Osteoblast (primary cell): ENCODE measurements around the gene CCND1. TPM values are rescaled to one million over a fixed set of nuclear protein-coding genes. Genes with fewer than 3 reads are reported as not detected.

Experiments used
- DNase-seq: peaks from one replicate; pipeline ENCODE4 v3.0.0; 2011; ENCODE audit warnings: low spot score, mixed read lengths; ENCODE audit not compliant: insufficient read length; ENCODE audit errors: missing footprints
- H2AFZ ChIP-seq: 2 replicates; pipeline ENCODE4 v1.6.0; 2011; ENCODE audit warnings: mild to moderate bottlenecking, low read length
- H3K27ac ChIP-seq: 2 replicates; pipeline ENCODE4 v1.5.1; 2011; ENCODE audit warnings: mild to moderate bottlenecking, low read depth, low read length, moderate library complexity
- H3K27me3 ChIP-seq: 2 replicates; pipeline ENCODE4 v1.6.0; 2012; ENCODE audit warnings: mild to moderate bottlenecking, control low read depth, inconsistent platforms, low read length, moderate library complexity; ENCODE audit not compliant: insufficient read depth
- H3K36me3 ChIP-seq: 2 replicates; pipeline ENCODE4 v1.5.1; 2011; ENCODE audit warnings: mild to moderate bottlenecking, low read length, control low read depth, moderate library complexity; ENCODE audit not compliant: insufficient read depth
- H3K4me1 ChIP-seq: 2 replicates; pipeline ENCODE4 v1.5.1; 2011; ENCODE audit warnings: mild to moderate bottlenecking, low read length, control low read depth, moderate library complexity; ENCODE audit not compliant: insufficient read depth
- H3K4me2 ChIP-seq: 2 replicates; pipeline ENCODE4 v1.6.0; 2011; ENCODE audit warnings: mild to moderate bottlenecking, low read length; ENCODE audit not compliant: insufficient read depth
- H3K4me3 ChIP-seq: fragments of 200-600 bp; sonication (generic); 3 replicates; pipeline ENCODE4 v1.5.1; 2012; ENCODE audit warnings: mild to moderate bottlenecking, low read length, inconsistent platforms; ENCODE audit not compliant: insufficient read depth
- H3K79me2 ChIP-seq: 2 replicates; pipeline ENCODE4 v1.6.0; 2012; ENCODE audit warnings: mild to moderate bottlenecking, low read length, control low read depth, inconsistent platforms; ENCODE audit not compliant: insufficient read depth
- H3K9me3 ChIP-seq: 2 replicates; pipeline ENCODE4 v1.5.1; 2011; ENCODE audit warnings: low read depth, low read length, control low read depth
- H4K20me1 ChIP-seq: 2 replicates; pipeline ENCODE4 v1.6.0; 2012; ENCODE audit warnings: mild to moderate bottlenecking, low read length, control low read depth; ENCODE audit not compliant: insufficient read depth
- total RNA-seq: library from RNA; depleted of rRNA; stranded (reverse); fragments of >200 nt; gene quantifications from 2 replicates; pipeline ENCODE4 v1.2.3, GENCODE V29; 2012
- TF ChIP-seq, protein P1 (sequence below): IDR thresholded peaks from 2 replicates; pipeline ENCODE4 v1.5.1; 2011; ENCODE audit warnings: mild to moderate bottlenecking, low read depth, low read length, moderate library complexity; ENCODE audit errors: extremely low read depth

The CCND1 gene
- total RNA-seq, 1 donor: 187 TPM

DNA sequence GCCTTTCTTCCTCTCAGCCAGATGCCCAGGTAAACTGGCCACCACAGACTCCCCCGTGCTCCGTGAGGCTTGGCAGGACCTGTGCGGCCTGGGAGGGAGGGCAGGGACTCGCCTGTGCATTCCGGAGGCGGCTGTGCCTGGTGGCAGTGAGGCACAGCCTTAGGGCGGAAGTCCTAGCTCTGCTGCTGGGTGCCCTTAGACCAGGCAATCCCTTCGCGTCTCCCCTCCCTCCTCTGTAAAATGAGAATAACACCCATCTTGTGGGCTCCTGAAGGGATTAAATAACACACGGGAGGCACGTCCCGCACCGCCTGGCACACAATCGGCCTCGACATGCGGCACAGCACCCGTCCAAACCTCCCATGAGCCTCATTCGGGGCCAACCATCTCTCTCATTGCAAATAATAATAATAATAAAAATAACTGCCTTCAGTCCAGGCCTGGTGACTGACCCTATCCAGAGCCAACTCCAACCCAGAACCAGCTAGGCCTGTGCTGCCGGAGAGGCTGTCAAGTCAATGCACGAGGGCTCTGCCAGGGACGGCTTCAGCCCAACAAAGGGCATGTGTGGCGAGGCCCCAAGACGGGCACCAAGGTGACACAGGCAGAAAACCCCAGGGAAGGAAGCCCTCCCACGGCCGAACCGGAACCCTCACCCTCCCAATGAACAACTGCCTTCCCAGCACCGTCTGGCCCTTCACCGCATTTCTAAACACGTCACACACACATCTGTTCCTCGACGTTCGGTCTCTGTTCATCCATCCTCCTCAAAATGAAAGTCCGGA lies 26.0 kb downstream of the CCND1 start:
- Histone ChIP-seq H3K9me3 (no peaks in the 10 kb centered on the region), H3K36me3 (peaks cover 41% of the 10 kb centered on the region), H2AFZ (no peak overlapping the region), H4K20me1 (peaks cover 15% of the 10 kb centered on the region), H3K27me3 (no peaks in the 10 kb centered on the region), H3K4me2 (no peak overlapping the region), H3K4me3 (no peak overlapping the region), H3K27ac (no peak overlapping the region), H3K4me1 (peaks cover 12% of the 10 kb centered on the region), H3K79me2 (peaks cover 28% of the 10 kb centered on the region)
- TF ChIP-seq, protein P1, sequence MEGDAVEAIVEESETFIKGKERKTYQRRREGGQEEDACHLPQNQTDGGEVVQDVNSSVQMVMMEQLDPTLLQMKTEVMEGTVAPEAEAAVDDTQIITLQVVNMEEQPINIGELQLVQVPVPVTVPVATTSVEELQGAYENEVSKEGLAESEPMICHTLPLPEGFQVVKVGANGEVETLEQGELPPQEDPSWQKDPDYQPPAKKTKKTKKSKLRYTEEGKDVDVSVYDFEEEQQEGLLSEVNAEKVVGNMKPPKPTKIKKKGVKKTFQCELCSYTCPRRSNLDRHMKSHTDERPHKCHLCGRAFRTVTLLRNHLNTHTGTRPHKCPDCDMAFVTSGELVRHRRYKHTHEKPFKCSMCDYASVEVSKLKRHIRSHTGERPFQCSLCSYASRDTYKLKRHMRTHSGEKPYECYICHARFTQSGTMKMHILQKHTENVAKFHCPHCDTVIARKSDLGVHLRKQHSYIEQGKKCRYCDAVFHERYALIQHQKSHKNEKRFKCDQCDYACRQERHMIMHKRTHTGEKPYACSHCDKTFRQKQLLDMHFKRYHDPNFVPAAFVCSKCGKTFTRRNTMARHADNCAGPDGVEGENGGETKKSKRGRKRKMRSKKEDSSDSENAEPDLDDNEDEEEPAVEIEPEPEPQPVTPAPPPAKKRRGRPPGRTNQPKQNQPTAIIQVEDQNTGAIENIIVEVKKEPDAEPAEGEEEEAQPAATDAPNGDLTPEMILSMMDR: no peak
- DNase-seq: peak; percentile 55

DNA sequence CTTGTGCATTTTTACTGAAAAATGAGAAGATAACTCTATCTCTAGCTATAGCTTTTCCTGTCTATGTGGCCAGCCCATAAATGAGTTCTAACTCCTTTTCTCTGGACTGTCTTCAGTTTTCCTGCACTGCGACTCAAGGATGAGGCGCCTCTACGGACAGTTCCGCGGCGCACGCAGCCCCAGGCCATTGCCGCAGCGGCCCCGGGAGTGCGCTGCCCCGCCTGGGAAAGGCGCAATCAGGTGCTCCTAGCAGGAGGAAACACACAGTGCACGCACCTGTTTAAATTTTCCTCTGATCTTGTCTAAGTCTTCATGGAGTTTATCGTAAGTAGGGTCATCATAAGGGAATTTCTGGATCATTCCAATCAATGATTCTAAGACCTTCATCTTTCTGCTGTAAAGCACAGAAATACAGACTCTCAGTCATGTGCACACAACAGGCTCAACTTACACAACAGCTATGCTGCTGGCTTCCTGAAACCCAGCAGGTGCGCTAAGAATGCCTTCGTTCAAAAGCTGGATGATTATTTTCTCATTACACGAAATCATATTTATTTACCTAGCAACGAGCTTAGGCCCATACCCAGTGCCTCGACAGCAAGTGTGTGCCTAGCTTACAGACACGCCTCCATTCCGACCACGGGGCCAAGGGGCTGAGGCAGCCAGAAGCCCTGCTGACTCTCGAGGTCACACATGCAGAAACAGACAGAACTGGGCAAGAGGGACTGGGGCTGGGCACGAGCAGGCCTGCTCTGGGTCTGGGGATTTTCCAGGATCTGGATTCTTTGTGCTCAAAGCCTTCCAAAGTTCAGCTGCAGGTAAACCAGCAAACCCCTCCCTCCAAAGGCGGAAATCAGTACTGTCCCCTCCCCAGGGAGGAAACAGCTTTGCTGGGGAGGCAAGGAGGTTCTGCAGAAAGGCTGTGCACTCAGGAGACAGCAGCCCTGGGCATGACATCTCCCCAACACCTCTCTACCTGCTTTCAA lies 27.0 kb downstream of the CCND1 start:
- Histone ChIP-seq H3K27me3 (no peaks in the 10 kb centered on the region), H3K4me3 (no peak overlapping the region), H3K4me1 (peaks cover 4% of the 10 kb centered on the region), H2AFZ (no peak overlapping the region), H3K27ac (no peak overlapping the region), H3K9me3 (no peaks in the 10 kb centered on the region), H3K79me2 (peaks cover 38% of the 10 kb centered on the region), H4K20me1 (peaks cover 7% of the 10 kb centered on the region), H3K4me2 (no peak overlapping the region), H3K36me3 (peaks cover 51% of the 10 kb centered on the region)
- TF ChIP-seq, protein P1: no peak
- DNase-seq: peak; percentile 49

- Histone ChIP-seq H3K79me2 (peaks cover 54% of the 10 kb centered on the region), H4K20me1 (peaks cover 13% of the 10 kb centered on the region), H2AFZ (no peak overlapping the region), H3K36me3 (peaks cover 54% of the 10 kb centered on the region), H3K27me3 (no peaks in the 10 kb centered on the region), H3K9me3 (no peaks in the 10 kb centered on the region), H3K4me2 (no peak overlapping the region), H3K4me3 (no peak overlapping the region), H3K4me1 (peaks cover 16% of the 10 kb centered on the region), H3K27ac (no peak overlapping the region)
- TF ChIP-seq, protein P1: no peak
- peak; percentile 39 for DNase-seq
Observed at GRCh38 chr11:69669486-69669885, 28.5 kb downstream of the CCND1 start.
